ENCODE data around the gene SUMO2. TPM values are rescaled to one million over a fixed set of nuclear protein-coding genes. Genes with fewer than 3 reads are reported as not detected.

Gene SUMO2
- total RNA-seq, 1 experiment from 2014 or later, result 859 TPM

DNA sequence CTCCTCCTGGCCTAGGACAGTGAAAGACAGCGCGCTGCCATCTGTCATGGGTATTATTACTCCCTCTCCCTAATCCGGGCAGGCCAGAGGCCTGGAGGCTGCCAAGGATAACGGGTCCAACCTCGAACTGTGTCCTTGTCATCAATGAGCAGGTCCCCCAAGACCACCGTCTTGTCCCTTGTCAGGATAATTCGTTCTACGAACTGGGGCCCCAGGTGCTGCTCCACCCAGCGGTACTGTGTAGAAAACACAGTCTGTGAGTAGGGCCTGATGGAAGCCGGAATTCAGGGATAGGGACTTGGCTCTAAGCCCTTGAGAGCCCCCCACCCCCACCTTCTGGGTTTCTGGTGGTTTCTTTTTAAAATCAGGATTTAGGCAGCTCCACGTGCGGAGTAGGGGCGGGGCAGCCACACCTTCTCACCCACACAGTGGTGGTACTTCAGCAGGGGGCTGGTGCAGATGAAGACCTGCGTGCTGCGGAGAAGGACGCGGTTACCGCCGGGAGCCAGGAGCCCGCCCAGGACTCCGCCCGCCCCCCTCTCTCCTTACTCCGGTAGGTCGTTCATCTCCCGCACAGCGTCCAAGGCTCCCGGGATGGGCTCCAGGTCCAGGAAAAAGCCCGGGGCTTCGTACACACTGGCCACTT, 52.0 kb downstream of the SUMO2 start:
- peak overlapping the region; percentile 99 for H3K27ac ChIP-seq (ENCODE audit: low read depth, low read length)
- H3K4me3 ChIP-seq (replicated peaks in 1 of 2; ENCODE audit: low read depth in 1 of 2, low read length in 2 of 2), result peak overlapping the region; percentile 85
- H3K36me3 ChIP-seq (ENCODE audit: control insufficient read depth in 1 of 2, insufficient read depth in 2 of 2, low read length in 2 of 2), result peaks cover 4 to 38% of the 10 kb centered on the region in 2 experiments; a peak in 1 of 4 replicates
- H3K4me1 ChIP-seq (ENCODE audit: control insufficient read depth in 1 of 2, insufficient read depth in 2 of 2, low read length in 2 of 2), result peaks cover 31 to 75% of the 10 kb centered on the region in 2 experiments
- ATAC-seq (peak; percentile 64), DNase-seq (ENCODE audit: low read depth, low spot score) (peak; percentile 69)
- no peaks in the 10 kb centered on the region for H4K20me1 ChIP-seq (ENCODE audit: insufficient read depth)
- H3K9me2 ChIP-seq (ENCODE audit: insufficient read depth), result no peaks in the 10 kb centered on the region
- H3K79me2 ChIP-seq (ENCODE audit: insufficient read depth, low read length), result peaks cover 65% of the 10 kb centered on the region
- ChIA-PET RAD21 (ENCODE audit: low non-redundant PET in 1 of 2, low total read pairs in 2 of 2, uncharacterized antibody in 2 of 2, unreplicated experiment in 2 of 2) (interaction anchor here (0.9 to 1.2 kb wide), 3 partner anchors 17 to 71 kb away, joined by 3 to 4 read pairs (median 3); no protein-coding TSS in a partner anchor), CTCF (interaction anchor here (0.6 to 4.9 kb wide), 11 partner anchors 10 to 169 kb away, joined by 3 to 50 read pairs (median 5); partner anchors contain the start of genes ARMC7 and MIF4GD), POLR2A (interaction anchor here (0.7 to 2.2 kb wide), 16 partner anchors 9 to 169 kb away, joined by 3 to 7 read pairs (median 4); partner anchors contain the start of genes ARMC7 and JPT1)
- no peaks in the 10 kb centered on the region for H3K9me3 ChIP-seq (ENCODE audit: control insufficient read depth in 1 of 2, insufficient read depth in 1 of 2, low read depth in 1 of 2, low read length in 2 of 2)
- TF ChIP-seq, protein P1, sequence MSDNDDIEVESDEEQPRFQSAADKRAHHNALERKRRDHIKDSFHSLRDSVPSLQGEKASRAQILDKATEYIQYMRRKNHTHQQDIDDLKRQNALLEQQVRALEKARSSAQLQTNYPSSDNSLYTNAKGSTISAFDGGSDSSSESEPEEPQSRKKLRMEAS (IDR thresholded peaks at IDR 0.05), result no peak
- TF ChIP-seq YY1 (IDR thresholded peaks at IDR 0.05; ENCODE audit: extremely low read depth, insufficient replicate concordance, low read depth, low read length), result peak; percentile 36
- TF ChIP-seq, protein P2, sequence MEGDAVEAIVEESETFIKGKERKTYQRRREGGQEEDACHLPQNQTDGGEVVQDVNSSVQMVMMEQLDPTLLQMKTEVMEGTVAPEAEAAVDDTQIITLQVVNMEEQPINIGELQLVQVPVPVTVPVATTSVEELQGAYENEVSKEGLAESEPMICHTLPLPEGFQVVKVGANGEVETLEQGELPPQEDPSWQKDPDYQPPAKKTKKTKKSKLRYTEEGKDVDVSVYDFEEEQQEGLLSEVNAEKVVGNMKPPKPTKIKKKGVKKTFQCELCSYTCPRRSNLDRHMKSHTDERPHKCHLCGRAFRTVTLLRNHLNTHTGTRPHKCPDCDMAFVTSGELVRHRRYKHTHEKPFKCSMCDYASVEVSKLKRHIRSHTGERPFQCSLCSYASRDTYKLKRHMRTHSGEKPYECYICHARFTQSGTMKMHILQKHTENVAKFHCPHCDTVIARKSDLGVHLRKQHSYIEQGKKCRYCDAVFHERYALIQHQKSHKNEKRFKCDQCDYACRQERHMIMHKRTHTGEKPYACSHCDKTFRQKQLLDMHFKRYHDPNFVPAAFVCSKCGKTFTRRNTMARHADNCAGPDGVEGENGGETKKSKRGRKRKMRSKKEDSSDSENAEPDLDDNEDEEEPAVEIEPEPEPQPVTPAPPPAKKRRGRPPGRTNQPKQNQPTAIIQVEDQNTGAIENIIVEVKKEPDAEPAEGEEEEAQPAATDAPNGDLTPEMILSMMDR (IDR thresholded peaks at IDR 0.05 in 2 of 3, conservative IDR thresholded peaks at IDR 0.05 in 1 of 3; ENCODE audit: borderline replicate concordance in 1 of 3, insufficient read depth in 1 of 3, low read depth in 2 of 3, low read length in 2 of 3), result peak in 2 of 3 experiments; percentile 77 to 86; a peak in 4 of 6 replicates
- no peak overlapping the region for H2AFZ ChIP-seq (ENCODE audit: low read depth, low read length, poor library complexity, severe bottlenecking)
- intact Hi-C loops (cut with micrococcal nuclease), result loop anchor here (1.0 kb wide), 2 partner anchors 16 to 41 kb away; no protein-coding TSS in a partner anchor
- H3K9ac ChIP-seq (ENCODE audit: low read length), result peak overlapping the region; percentile 99
- H3K4me2 ChIP-seq (ENCODE audit: low read length), result peak overlapping the region; percentile 86
- H3K27me3 ChIP-seq (ENCODE audit: insufficient read depth, low read length), result no peaks in the 10 kb centered on the region
- BruUV-seq (replicated peaks), result TSS peak; percentile 63

Data from HCT116 (cell line).